Measurements from ENCODE around the gene ZNF451.

Gene ZNF451

GRCh38 chr6:57068061-57068460 is 21.9 kb upstream of the ZNF451 start:
- H3K36me3 ChIP-seq (ENCODE audit: low read length) = peaks cover 6% of the 10 kb centered on the region; the same call in 1 of the 2 replicates
- H3F3A ChIP-seq (ENCODE audit: insufficient read depth) = no peaks in the 10 kb centered on the region
- no peak overlapping the region for H3K4me3 ChIP-seq (ENCODE audit: insufficient read depth, low read length, poor library complexity, severe bottlenecking)
- H3K9me3 ChIP-seq (ENCODE audit: insufficient read depth, low read length) = no peaks in the 10 kb centered on the region
- no peaks in the 10 kb centered on the region for H3K27me3 ChIP-seq (ENCODE audit: low read length)
- no peaks in the 10 kb centered on the region for H4K20me1 ChIP-seq (ENCODE audit: low read depth, low read length)
- H3K79me2 ChIP-seq (ENCODE audit: insufficient read depth, low read length) = no peaks in the 10 kb centered on the region
- H3K27ac ChIP-seq (ENCODE audit: low read depth, low read length) = no peak overlapping the region
- H2AFZ ChIP-seq (ENCODE audit: low read depth, low read length, severe bottlenecking) = no peak overlapping the region
- no peaks in the 10 kb centered on the region for H3K9me2 ChIP-seq (replicated peaks; ENCODE audit: insufficient read depth, low read length)
- no peak for TF ChIP-seq EZH2phosphoT487 (conservative IDR thresholded peaks at IDR 0.05; ENCODE audit: low read length)
- TF ChIP-seq CTCF (IDR thresholded peaks at IDR 0.05; ENCODE audit: insufficient read depth, low read length, poor library complexity, severe bottlenecking) = no peak
- H3K4me2 ChIP-seq (ENCODE audit: low read depth, low read length, poor library complexity, severe bottlenecking) = no peak overlapping the region
- H3K9ac ChIP-seq (ENCODE audit: low read length) = no peak overlapping the region

DNA sequence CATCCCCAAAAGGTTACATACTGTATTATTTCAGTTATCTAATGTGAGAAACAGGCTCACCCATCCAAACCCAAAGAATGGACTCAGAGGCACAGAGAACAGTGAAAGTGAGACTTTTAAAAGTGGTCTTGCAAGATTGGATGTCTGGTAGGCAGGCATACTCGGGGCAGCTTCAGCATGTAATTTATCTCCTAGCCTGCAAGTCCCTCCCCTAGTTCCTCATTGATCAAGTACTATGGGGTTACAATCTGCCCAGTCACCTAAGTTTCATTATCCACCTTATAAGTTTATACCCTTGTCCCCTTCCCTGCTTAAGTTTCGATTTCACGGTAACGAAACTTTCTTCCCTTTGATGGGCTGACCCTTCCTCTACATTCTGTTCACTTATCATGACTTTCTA is 20.8 kb upstream of the ZNF451 start:
- H2AFZ ChIP-seq (ENCODE audit: low read depth, low read length, severe bottlenecking) = no peak overlapping the region
- no peak overlapping the region for H3K4me2 ChIP-seq (ENCODE audit: low read depth, low read length, poor library complexity, severe bottlenecking)
- no peaks in the 10 kb centered on the region for H3K27me3 ChIP-seq (ENCODE audit: low read length)
- no peaks in the 10 kb centered on the region for H4K20me1 ChIP-seq (ENCODE audit: low read depth, low read length)
- H3K4me3 ChIP-seq (ENCODE audit: insufficient read depth, low read length, poor library complexity, severe bottlenecking) = no peak overlapping the region
- H3K79me2 ChIP-seq (ENCODE audit: insufficient read depth, low read length) = no peaks in the 10 kb centered on the region
- no peak for TF ChIP-seq EZH2phosphoT487 (conservative IDR thresholded peaks at IDR 0.05; ENCODE audit: low read length)
- TF ChIP-seq CTCF (IDR thresholded peaks at IDR 0.05; ENCODE audit: insufficient read depth, low read length, poor library complexity, severe bottlenecking) = no peak
- no peaks in the 10 kb centered on the region for H3F3A ChIP-seq (ENCODE audit: insufficient read depth)
- H3K9me3 ChIP-seq (ENCODE audit: insufficient read depth, low read length) = no peaks in the 10 kb centered on the region
- H3K27ac ChIP-seq (ENCODE audit: low read depth, low read length) = no peak overlapping the region
- H3K9ac ChIP-seq (ENCODE audit: low read length) = no peak overlapping the region
- no peaks in the 10 kb centered on the region for H3K9me2 ChIP-seq (replicated peaks; ENCODE audit: insufficient read depth, low read length)
- H3K36me3 ChIP-seq (ENCODE audit: low read length) = peaks cover 6% of the 10 kb centered on the region; the same call in 1 of the 2 replicates

DNA sequence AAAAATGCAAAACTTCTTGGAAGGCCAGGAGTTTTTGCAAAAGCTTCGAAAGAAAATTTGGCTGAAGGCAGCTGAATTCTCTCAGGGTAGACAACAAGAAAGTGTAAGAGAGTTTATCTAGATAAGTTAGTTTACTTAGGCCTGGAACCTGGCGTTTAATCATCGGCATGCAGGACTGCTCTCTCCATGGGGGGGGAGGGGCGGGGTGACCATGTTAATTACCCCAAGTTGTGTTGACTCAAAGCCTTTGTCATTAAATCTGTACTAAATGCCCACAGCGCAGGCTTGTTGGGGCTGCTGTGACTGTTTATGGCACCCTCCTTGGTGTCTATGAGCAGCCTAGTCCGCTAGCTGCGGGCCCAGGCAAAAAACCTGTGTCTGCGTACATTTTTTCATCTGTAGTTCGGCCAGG is 20.1 kb upstream of the ZNF451 start:
- no peak overlapping the region for H2AFZ ChIP-seq (ENCODE audit: low read depth, low read length, severe bottlenecking)
- H4K20me1 ChIP-seq (ENCODE audit: low read depth, low read length) = no peaks in the 10 kb centered on the region
- H3K36me3 ChIP-seq (ENCODE audit: low read length) = peaks cover 6% of the 10 kb centered on the region; the same call in 1 of the 2 replicates
- no peak overlapping the region for H3K4me2 ChIP-seq (ENCODE audit: low read depth, low read length, poor library complexity, severe bottlenecking)
- no peak overlapping the region for H3K27ac ChIP-seq (ENCODE audit: low read depth, low read length)
- TF ChIP-seq CTCF (IDR thresholded peaks at IDR 0.05; ENCODE audit: insufficient read depth, low read length, poor library complexity, severe bottlenecking) = no peak
- no peak for TF ChIP-seq EZH2phosphoT487 (conservative IDR thresholded peaks at IDR 0.05; ENCODE audit: low read length)
- H3K9me2 ChIP-seq (replicated peaks; ENCODE audit: insufficient read depth, low read length) = no peaks in the 10 kb centered on the region
- no peak overlapping the region for H3K9ac ChIP-seq (ENCODE audit: low read length)
- H3K9me3 ChIP-seq (ENCODE audit: insufficient read depth, low read length) = no peaks in the 10 kb centered on the region
- H3K4me3 ChIP-seq (ENCODE audit: insufficient read depth, low read length, poor library complexity, severe bottlenecking) = no peak overlapping the region
- no peaks in the 10 kb centered on the region for H3K27me3 ChIP-seq (ENCODE audit: low read length)
- no peaks in the 10 kb centered on the region for H3F3A ChIP-seq (ENCODE audit: insufficient read depth)
- H3K79me2 ChIP-seq (ENCODE audit: insufficient read depth, low read length) = no peaks in the 10 kb centered on the region

All from SU-DHL-6 (cell line).